NCI-H2081 (cell line): ENCODE results near the gene ADGRB2.

ENCODE experiments used
- DNase-seq, 2 experiments: peaks; one replicate each; lab custom pipeline; 2025; lab: John Stamatoyannopoulos, UW

ADGRB2 gene

DNA sequence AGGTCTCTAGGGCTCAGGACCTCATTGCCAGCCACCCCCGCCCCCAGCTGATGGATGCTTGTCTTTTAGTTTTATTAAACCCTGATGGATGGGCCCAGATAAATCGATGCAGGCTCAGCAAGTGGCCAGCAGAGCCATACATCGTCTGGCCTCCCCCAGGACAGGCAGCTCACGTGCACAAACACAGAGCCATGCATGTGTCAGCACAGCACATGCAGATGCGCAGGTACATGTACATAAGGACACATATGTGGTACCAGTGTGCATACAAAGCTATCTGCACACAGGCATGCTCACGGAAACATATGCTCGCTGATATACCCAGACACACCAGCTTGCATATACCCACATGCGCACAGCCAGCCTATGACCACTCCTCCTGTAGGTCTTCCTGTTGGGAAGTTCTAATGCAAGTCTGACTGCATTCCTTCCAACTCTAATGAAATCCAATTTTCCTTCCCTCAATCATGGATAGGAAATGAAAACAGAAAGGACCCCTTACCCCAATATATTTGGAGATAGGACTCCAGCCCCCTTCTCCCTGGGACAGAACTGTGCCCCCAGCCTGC is 61.2 kb downstream of the ADGRB2 start:
- DNase-seq, result no peak

GRCh38 chr1:31701091-31701736 is 62.9 kb downstream of the ADGRB2 start:
- DNase-seq, result peak; percentile 17 to 26

GRCh38 chr1:31700468-31701090 is 63.6 kb downstream of the ADGRB2 start:
- DNase-seq, result no peak

DNA sequence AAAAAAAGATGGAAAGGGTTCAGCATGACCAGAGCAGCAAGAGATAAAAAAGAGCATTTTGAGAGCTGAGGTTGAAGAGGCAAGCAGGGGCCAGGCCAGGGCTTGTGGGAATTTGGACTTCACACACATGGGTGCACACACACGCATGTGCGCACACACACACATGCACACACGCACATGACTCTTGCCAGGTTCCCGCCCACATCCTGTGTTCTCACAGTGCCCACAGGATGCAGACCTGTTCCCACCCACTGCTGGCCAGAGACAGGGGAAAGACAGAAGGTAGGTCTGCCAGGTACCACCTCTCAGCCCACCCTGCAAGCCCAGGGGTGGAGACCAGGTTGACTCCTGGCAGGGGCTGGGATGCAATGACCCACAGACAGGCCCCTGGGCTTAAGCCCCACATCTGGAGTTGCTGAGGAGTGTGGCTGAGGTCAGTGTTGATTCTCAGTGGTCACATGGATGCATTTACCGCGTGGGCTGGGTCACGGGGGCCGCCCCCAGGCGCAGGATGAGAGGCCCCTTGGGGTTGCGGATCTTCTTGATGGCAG is 64.7 kb downstream of the ADGRB2 start:
- DNase-seq, result no peak

- no peak for DNase-seq
Measured at GRCh38 chr1:31697369-31697984, 66.7 kb downstream of the ADGRB2 start.

GRCh38 chr1:31696242-31696641 is 67.9 kb downstream of the ADGRB2 start:
- no peak for DNase-seq

DNA sequence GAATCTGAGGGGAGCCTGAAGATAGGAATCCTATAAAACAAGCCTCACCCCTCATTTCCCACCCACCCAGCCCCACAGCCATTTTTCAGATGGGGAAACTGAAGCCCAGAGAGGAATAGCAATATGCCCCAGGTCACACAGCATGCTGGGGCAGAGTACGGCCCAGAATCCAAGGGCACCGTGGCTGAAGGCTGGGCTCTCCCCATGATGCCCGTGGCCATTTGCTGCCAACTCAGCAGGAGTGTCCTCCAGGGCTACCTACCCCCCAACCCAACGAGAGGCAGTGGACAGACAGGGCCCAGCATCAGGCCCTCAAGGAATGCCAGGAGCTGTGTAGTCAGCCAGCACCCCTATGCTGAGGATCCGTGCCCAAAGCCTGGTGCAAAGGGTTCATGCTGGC is 68.8 kb downstream of the ADGRB2 start:
- DNase-seq, result no peak

- no peak for DNase-seq
Measured at GRCh38 chr1:31694964-31695313, 69.2 kb downstream of the ADGRB2 start.

- no peak for DNase-seq
Measured at GRCh38 chr1:31694069-31694963, 69.8 kb downstream of the ADGRB2 start.

GRCh38 chr1:31693231-31693630 is 70.9 kb downstream of the ADGRB2 start:
- DNase-seq, result no peak

DNA sequence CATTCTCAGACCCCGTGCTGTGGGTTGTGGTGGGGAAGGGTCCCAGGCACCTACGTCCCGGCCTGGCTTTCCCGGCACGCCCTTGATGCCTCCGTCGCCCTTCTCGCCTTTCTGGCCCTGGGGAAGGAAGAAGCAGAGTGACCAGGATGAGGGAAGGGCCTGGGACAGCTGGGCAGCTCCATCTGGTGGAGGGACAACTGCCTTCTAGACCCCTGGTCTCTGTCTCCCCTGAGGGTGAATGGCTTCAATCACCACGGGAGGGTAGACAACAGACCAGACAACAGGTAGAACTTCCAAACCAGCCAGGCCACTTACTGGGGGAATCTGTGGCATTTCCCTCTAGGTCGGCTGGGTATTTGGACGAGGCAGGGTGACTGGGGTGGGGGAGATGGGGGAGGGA is 72.2 kb downstream of the ADGRB2 start:
- no peak for DNase-seq

DNA sequence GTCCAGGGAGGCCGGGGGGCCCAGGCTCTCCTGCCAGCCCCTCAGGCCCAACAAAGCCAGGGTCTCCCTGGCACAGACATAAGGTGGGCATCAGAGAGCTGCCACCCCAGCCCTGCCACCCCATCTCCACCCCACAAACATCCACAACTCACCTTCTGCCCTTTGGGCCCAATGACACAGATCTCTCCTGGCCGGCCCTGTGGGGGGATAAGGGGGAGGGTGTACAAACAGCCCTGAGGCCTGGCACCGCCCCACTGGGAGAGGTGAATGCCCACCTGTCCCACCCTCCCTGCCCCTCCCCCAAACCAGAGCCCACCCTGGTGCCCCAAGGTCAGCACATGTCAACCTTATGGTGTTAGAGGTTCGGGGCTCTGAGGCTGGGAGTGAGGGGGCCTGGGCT is 72.7 kb downstream of the ADGRB2 start:
- no peak for DNase-seq

- DNase-seq, result no peak
Measured at GRCh38 chr1:31690921-31691320, 73.2 kb downstream of the ADGRB2 start.

DNA sequence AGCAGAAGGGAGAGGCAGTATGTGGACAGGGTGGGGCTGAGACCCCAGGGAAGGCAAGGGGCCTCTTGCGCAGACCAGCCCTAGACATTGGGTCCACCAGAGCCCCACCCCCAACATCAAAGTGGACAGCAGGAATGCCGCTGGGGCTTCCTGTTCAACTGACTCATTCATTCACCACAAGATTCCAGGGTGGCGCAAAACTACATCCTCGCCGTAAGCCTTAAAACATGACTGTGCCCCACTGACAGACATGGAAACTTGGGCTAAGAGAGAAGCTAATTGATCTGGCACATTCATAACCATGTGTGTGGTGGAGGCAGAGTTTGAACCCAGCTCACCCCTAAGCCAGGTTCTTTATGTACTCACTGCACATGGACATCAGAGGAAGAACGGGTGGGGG is 74.3 kb downstream of the ADGRB2 start:
- DNase-seq, result no peak

- DNase-seq, result no peak
Measured at GRCh38 chr1:31689379-31689778, 74.8 kb downstream of the ADGRB2 start.

DNA sequence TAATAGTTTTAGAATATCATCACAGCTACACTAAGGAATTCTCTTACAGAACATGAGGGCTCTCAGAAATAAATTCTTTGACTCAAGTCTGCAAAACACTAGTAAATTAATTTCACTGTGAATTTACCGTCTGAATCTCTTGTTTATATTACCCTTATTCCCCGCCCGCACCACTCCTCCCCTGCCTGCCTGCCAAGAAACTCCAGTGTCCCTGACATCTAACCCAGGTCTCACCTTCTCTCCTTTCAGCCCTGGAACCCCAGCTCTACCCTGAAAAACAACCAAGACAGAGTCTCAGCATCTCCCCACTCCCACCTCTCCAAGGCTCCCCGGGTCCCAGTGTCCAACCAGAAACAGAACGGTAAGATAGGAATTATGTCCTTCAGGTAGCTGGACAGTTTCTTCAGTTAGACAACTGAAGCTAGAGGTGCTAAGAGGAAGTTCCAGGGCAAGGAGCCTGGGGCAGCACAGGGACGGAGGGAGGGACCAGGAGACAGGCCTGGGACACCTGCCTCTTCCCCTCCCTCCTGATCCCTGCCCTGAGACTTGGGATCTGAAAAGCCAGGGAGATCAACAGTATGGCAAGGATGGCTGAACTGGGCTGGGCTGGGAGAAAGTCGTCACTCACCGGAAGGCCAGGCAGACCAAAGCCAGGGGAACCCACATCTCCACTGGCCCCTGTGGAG is 75.8 kb downstream of the ADGRB2 start:
- no peak for DNase-seq

- no peak for DNase-seq
Measured at GRCh38 chr1:31687601-31688000, 76.5 kb downstream of the ADGRB2 start.

GRCh38 chr1:31685795-31686194 is 78.3 kb downstream of the ADGRB2 start:
- no peak for DNase-seq

- DNase-seq, result no peak
Measured at GRCh38 chr1:31683997-31684396, 80.1 kb downstream of the ADGRB2 start.

- DNase-seq, result no peak
Measured at GRCh38 chr1:31681415-31681814, 82.7 kb downstream of the ADGRB2 start.

DNA sequence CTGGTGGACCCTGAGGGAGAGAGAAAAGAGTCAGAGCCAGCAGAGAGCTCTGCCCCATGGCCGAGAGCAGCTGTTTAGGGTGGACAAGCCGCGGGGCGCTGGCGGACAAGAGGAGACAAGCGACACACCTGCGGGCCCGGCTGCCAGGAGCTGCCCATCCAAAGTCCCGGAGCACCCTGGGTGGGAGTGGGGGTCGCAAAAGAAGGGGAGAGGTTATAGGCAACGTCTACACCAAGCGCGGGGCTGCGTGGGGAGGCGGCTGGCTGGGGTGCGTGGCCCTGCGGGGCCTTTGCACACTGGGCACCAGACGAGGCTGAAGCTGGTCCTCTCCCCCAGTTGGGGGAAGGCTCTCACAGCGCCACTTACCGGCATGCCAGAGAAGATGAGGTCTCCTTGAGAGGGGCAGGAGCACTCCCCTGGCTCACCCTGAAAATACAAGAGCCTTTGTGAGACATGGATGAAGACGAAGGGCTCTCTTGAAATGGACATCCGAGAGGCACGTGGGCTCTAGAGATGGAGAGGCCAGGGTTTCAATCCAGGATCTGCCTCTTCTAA is 84.4 kb downstream of the ADGRB2 start:
- no peak for DNase-seq
